Measurements from ENCODE around the gene ARL8B.

DNA sequence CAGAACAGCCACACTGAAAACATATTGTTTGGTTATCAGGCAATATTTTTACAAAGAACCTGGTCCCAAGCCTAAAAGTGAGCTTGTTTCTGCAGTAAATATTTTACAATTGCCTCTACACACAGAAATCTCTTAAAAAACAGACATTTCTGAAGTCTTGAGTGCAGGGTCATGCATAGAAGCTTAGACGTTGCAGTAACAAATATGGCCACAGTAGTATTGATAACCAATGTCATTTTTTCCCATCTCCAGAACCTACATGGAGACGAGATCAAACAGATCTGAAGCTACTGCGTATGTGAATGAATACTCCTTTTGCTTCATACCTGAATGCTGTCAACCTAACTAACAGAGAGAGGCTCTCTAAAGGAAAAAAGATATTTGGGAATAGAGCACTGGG is 19.6 kb upstream of the ARL8B start:
- TF ChIP-seq POLR2A (IDR thresholded peaks at IDR 0.05) = no peak
- TF ChIP-seq, protein P1, sequence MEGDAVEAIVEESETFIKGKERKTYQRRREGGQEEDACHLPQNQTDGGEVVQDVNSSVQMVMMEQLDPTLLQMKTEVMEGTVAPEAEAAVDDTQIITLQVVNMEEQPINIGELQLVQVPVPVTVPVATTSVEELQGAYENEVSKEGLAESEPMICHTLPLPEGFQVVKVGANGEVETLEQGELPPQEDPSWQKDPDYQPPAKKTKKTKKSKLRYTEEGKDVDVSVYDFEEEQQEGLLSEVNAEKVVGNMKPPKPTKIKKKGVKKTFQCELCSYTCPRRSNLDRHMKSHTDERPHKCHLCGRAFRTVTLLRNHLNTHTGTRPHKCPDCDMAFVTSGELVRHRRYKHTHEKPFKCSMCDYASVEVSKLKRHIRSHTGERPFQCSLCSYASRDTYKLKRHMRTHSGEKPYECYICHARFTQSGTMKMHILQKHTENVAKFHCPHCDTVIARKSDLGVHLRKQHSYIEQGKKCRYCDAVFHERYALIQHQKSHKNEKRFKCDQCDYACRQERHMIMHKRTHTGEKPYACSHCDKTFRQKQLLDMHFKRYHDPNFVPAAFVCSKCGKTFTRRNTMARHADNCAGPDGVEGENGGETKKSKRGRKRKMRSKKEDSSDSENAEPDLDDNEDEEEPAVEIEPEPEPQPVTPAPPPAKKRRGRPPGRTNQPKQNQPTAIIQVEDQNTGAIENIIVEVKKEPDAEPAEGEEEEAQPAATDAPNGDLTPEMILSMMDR (IDR thresholded peaks at IDR 0.05) = no peak
